GM19372 (cell line): ENCODE results near the gene NLGN4X.

Experiments used
- ATAC-seq: cut with Tn5 transposase; IDR thresholded peaks from one replicate; pipeline ENCODE4 v1.9.1; 2021; ENCODE audit warnings: mild to moderate bottlenecking, low read depth, moderate library complexity; ENCODE audit not compliant: unreplicated experiment

Gene NLGN4X

GRCh38 chrX:6021316-6022091 lies 207.2 kb downstream of the NLGN4X start:
- no peak for ATAC-seq

- no peak for ATAC-seq
Measured at GRCh38 chrX:6019076-6019475, 209.6 kb downstream of the NLGN4X start.

GRCh38 chrX:6015423-6015822 lies 213.2 kb downstream of the NLGN4X start:
- ATAC-seq: no peak

- ATAC-seq: no peak
Measured at GRCh38 chrX:6012357-6012756, 216.3 kb downstream of the NLGN4X start.

GRCh38 chrX:6005856-6006255 lies 222.8 kb downstream of the NLGN4X start:
- no peak for ATAC-seq

GRCh38 chrX:6004529-6004928 lies 224.1 kb downstream of the NLGN4X start:
- ATAC-seq: no peak

- ATAC-seq: no peak
Measured at GRCh38 chrX:6002056-6002455, 226.6 kb downstream of the NLGN4X start.

- ATAC-seq: no peak
Measured at GRCh38 chrX:5998901-5999300, 229.8 kb downstream of the NLGN4X start.

- ATAC-seq: no peak
Measured at GRCh38 chrX:5998456-5998855, 230.2 kb downstream of the NLGN4X start.

- no peak for ATAC-seq
Measured at GRCh38 chrX:5991393-5991792, 237.3 kb downstream of the NLGN4X start.

- ATAC-seq: no peak
Measured at GRCh38 chrX:5979338-5979737, 249.3 kb downstream of the NLGN4X start.

GRCh38 chrX:5976332-5976731 lies 252.3 kb downstream of the NLGN4X start:
- no peak for ATAC-seq

GRCh38 chrX:5971300-5971699 lies 257.4 kb downstream of the NLGN4X start:
- ATAC-seq: no peak

GRCh38 chrX:5965406-5965805 lies 263.3 kb downstream of the NLGN4X start:
- ATAC-seq: no peak

GRCh38 chrX:5959286-5959685 lies 269.4 kb downstream of the NLGN4X start:
- ATAC-seq: no peak

GRCh38 chrX:5958523-5958922 lies 270.1 kb downstream of the NLGN4X start:
- ATAC-seq: no peak

- ATAC-seq: no peak
Measured at GRCh38 chrX:5957506-5957905, 271.2 kb downstream of the NLGN4X start.

GRCh38 chrX:5936438-5936837 lies 292.2 kb downstream of the NLGN4X start:
- no peak for ATAC-seq

- no peak for ATAC-seq
Measured at GRCh38 chrX:5928224-5928623, 300.4 kb downstream of the NLGN4X start.

GRCh38 chrX:5916945-5917344 lies 311.7 kb downstream of the NLGN4X start:
- ATAC-seq: no peak

- no peak for ATAC-seq
Measured at GRCh38 chrX:5915783-5916182, 312.9 kb downstream of the NLGN4X start.

- no peak for ATAC-seq
Measured at GRCh38 chrX:5907207-5907606, 321.5 kb downstream of the NLGN4X start.
